Activated B cell treated with CpG ODN at 0.5 μM for 24 hours (primary cell): ENCODE measurements around the gene RAET1E. TPM values are rescaled to one million over a fixed set of nuclear protein-coding genes. Genes with fewer than 3 reads are reported as not detected.
"Not testable (repeated sequence)": the region's sequence is repeated elsewhere in the genome, so short reads cannot be mapped to it uniquely, and the experiment has no call there.

Source experiments
- ATAC-seq: fragments of 200-7000 bp; cut with Tn5 transposase; one replicate; pipeline ENCODE4 v1.10.0; 2021; ENCODE audit warnings: low read depth, mild to moderate bottlenecking, moderate library complexity
- CTCF ChIA-PET: fragments of 350-600 bp; sonication (Branson Sonifier 250); formaldehyde crosslinking; loops from one replicate; lab custom pipeline; 2021; ENCODE audit warnings: antibody characterized with exemption; lab: Charles Lee
- POLR2A ChIA-PET: fragments of 350-600 bp; sonication (Branson Sonifier 250); formaldehyde crosslinking; loops from one replicate; lab custom pipeline; 2021; ENCODE audit warnings: antibody characterized with exemption; lab: Charles Lee
- DNase-seq: peaks from one replicate; pipeline ENCODE4 v3.0.0; 2022
- H3K27ac Mint-ChIP-seq: one replicate; pipeline ENCODE4 v1.8.0; 2020; ENCODE audit warnings: mixed read lengths
- H3K27me3 Mint-ChIP-seq: one replicate; pipeline ENCODE4 v1.8.0; 2021; ENCODE audit warnings: mixed read lengths
- H3K36me3 Mint-ChIP-seq: one replicate; pipeline ENCODE4 v1.8.0; 2021; ENCODE audit warnings: low read depth, mixed read lengths
- H3K4me1 Mint-ChIP-seq: one replicate; pipeline ENCODE4 v1.8.0; 2021; ENCODE audit warnings: mixed read lengths
- H3K4me3 Mint-ChIP-seq: one replicate; pipeline ENCODE4 v1.8.0; 2020; ENCODE audit warnings: mild to moderate bottlenecking, mixed read lengths
- H3K9me3 Mint-ChIP-seq: one replicate; pipeline ENCODE4 v1.8.0; 2020; ENCODE audit warnings: mixed read lengths
- CTCF ChIP-seq: fragments of 200-600 bp; IDR thresholded peaks from one replicate; pipeline ENCODE4 v1.8.0; 2022; ENCODE audit warnings: antibody characterized with exemption, mild to moderate bottlenecking
- intact Hi-C: fragments of 100-400 bp; cut with micrococcal nuclease; formaldehyde crosslinking; loops from one replicate; pipeline ENCODE4 v1.15.1; 2024
- total RNA-seq: library from RNA; stranded (reverse); gene quantifications from 2 replicates; pipeline ENCODE4 v1.2.3, GENCODE V29; 2022

RAET1E gene
- total RNA-seq, 1 donor from 2014 or later: not detected

GRCh38 chr6:149862922-149863697 lies 34.8 kb downstream of the RAET1E start:
- TF ChIP-seq CTCF: no peak
- Mint-ChIP-seq H3K27ac (peak overlapping the region; percentile 35), H3K4me3 (peak overlapping the region; percentile 81), H3K36me3 (no peaks in the 10 kb centered on the region), H3K9me3 (no peaks in the 10 kb centered on the region), H3K4me1 (peaks cover 14% of the 10 kb centered on the region), H3K27me3 (peaks cover 32% of the 10 kb centered on the region)
- ChIA-PET POLR2A (interaction anchor here (0.9 kb wide), 1 partner anchor 13 kb away, joined by 3 read pairs; no protein-coding TSS in a partner anchor), CTCF (interaction anchor here (3.2 kb wide), 1 partner anchor 23 kb away, joined by 9 read pairs; no protein-coding TSS in a partner anchor)
- intact Hi-C loops: loop anchor here (1.0 to 10.0 kb wide), 3 partner anchors 11 to 142 kb away; partner anchors contain the start of gene ULBP2
- ATAC-seq: peak; percentile 4
- DNase-seq: peak; percentile 36

- H3K9me3 Mint-ChIP-seq, DNase-seq, H3K4me3 Mint-ChIP-seq, POLR2A ChIA-PET, ATAC-seq, H3K36me3 Mint-ChIP-seq, CTCF ChIA-PET, H3K27ac Mint-ChIP-seq: not testable (repeated sequence)
- peaks cover 14% of the 10 kb centered on the region for H3K4me1 Mint-ChIP-seq
- H3K27me3 Mint-ChIP-seq: peaks cover 32% of the 10 kb centered on the region
- intact Hi-C loops: loop anchor here (5.0 to 10.0 kb wide), 2 partner anchors 80 to 142 kb away; partner anchors contain the start of gene ULBP2
Observed at GRCh38 chr6:149862424-149862738, 35.5 kb downstream of the RAET1E start.

- no peak for ATAC-seq
- no peak for DNase-seq
- Mint-ChIP-seq H3K36me3 (no peaks in the 10 kb centered on the region), H3K9me3 (no peaks in the 10 kb centered on the region), H3K27ac (no peak overlapping the region), H3K4me1 (peaks cover 14% of the 10 kb centered on the region), H3K27me3 (peaks cover 29% of the 10 kb centered on the region), H3K4me3 (no peak overlapping the region)
- no peak for TF ChIP-seq CTCF
- CTCF ChIA-PET: no interaction called here
- intact Hi-C loops: loop anchor here (5.0 to 10.0 kb wide), 2 partner anchors 80 to 143 kb away; partner anchors contain the start of gene ULBP2
- POLR2A ChIA-PET: no interaction called here
Observed at GRCh38 chr6:149861603-149862423, 36.1 kb downstream of the RAET1E start.

- H3K9me3 Mint-ChIP-seq: no peaks in the 10 kb centered on the region
- peaks cover 29% of the 10 kb centered on the region for H3K27me3 Mint-ChIP-seq
- H3K4me1 Mint-ChIP-seq: peaks cover 14% of the 10 kb centered on the region
- no peak overlapping the region for H3K27ac Mint-ChIP-seq
- ChIA-PET POLR2A (no interaction called here), CTCF (no interaction called here)
- H3K4me3 Mint-ChIP-seq: no peak overlapping the region
- ATAC-seq (no peak), DNase-seq (no peak)
- intact Hi-C loops: loop anchor here (5.0 to 10.0 kb wide), 2 partner anchors 81 to 144 kb away; partner anchors contain the start of gene ULBP2
- no peaks in the 10 kb centered on the region for H3K36me3 Mint-ChIP-seq
- no peak for TF ChIP-seq CTCF
Observed at GRCh38 chr6:149860834-149861602, 36.9 kb downstream of the RAET1E start.

- H3K9me3 Mint-ChIP-seq: no peaks in the 10 kb centered on the region
- no peak for TF ChIP-seq CTCF
- no peak for ATAC-seq
- ChIA-PET POLR2A (no interaction called here), CTCF (no interaction called here)
- no peak overlapping the region for H3K27ac Mint-ChIP-seq
- no peak for DNase-seq
- peaks cover 14% of the 10 kb centered on the region for H3K4me1 Mint-ChIP-seq
- no peaks in the 10 kb centered on the region for H3K36me3 Mint-ChIP-seq
- peak overlapping the region; percentile 12 for H3K4me3 Mint-ChIP-seq
- intact Hi-C loops: loop anchor here (5.0 to 10.0 kb wide), 2 partner anchors 82 to 144 kb away; partner anchors contain the start of gene ULBP2
- H3K27me3 Mint-ChIP-seq: peaks cover 29% of the 10 kb centered on the region
Observed at GRCh38 chr6:149860513-149860833, 37.4 kb downstream of the RAET1E start.
